Tibial artery (tissue), 4 donors: ENCODE results near the gene COMMD9.

Experiments used
- DNase-seq, 2 donors: peaks; one replicate each; pipeline ENCODE4 v3.0.0-alpha.2; 2019
- H3K27ac ChIP-seq, 2 donors: fragments of 200-600 bp; sonication (generic) in 1 of 2; 1 replicate in 1 of 2; 2 replicates in 1 of 2; pipeline ENCODE4 v1.5.1; 2018 to 2019; ENCODE audit warnings: mild to moderate bottlenecking in 1 of 2
- H3K27me3 ChIP-seq, 2 donors: fragments of 200-600 bp; sonication (generic) in 1 of 2; one replicate each; pipeline versions ENCODE4 v1.5.1 to v1.6.0; 2016 to 2019
- H3K36me3 ChIP-seq, 3 donors: fragments of 200-600 bp; sonication (generic) in 2 of 3; one replicate each; pipeline ENCODE4 v1.5.1; 2016 to 2019; ENCODE audit warnings: mild to moderate bottlenecking in 2 of 3
- H3K4me1 ChIP-seq, 4 donors: fragments of 200-600 bp; sonication (generic) in 2 of 4; 1 replicate in 3 of 4; 2 replicates in 1 of 4; pipeline ENCODE4 v1.5.1; 2016 to 2019
- H3K4me3 ChIP-seq, 2 donors: fragments of 200-600 bp; sonication (generic) in 1 of 2; 1 replicate in 1 of 2; 2 replicates in 1 of 2; pipeline ENCODE4 v1.5.1; 2018 to 2019; ENCODE audit warnings: mild to moderate bottlenecking in 2 of 2
- H3K9me3 ChIP-seq, 3 donors: fragments of 200-600 bp; sonication (generic) in 1 of 3; one replicate each; pipeline ENCODE4 v1.5.1; 2016 to 2019
- intact Hi-C: fragments of 100-400 bp; cut with DNase I; formaldehyde crosslinking; loops from one replicate; pipeline ENCODE4 v1.15.0; 2023; ENCODE audit warnings: low total_unique reads
- TF ChIP-seq, protein P1 (sequence below), 2 experiments: fragments of 200-600 bp in 1 of 2; fragments of 450-650 bp in 1 of 2; IDR thresholded peaks; one replicate each; pipeline ENCODE4 v1.5.1; 2017 to 2019; ENCODE audit warnings: antibody characterized with exemption in 2 of 2, mild to moderate bottlenecking in 1 of 2, moderate library complexity in 1 of 2

COMMD9 gene

DNA sequence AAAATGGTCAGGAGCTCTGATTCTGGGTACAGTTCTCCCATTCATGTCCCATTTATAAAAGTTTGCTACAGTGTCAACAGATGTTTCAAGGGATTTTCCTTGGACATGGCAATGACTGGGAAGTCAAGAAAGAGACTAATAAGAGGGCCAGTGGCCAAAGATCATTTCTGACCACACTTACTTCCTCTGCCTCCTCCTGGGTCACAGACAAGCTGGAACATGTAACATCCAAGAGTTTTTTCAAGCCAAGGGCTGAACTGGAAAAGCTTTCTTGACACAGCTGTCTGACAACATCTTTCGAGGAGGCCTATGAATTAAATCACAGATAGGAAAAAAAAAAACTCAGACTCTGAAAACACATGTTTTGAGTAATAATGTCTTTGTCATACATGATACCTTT lies 8.7 kb downstream of the COMMD9 start:
- Histone ChIP-seq H3K27ac (no peak overlapping the region), H3K36me3 (peaks cover 21 to 48% (median 30%) of the 10 kb centered on the region in 3 donors), H3K27me3 (no peaks in the 10 kb centered on the region), H3K9me3 (no peaks in the 10 kb centered on the region), H3K4me3 (no peak overlapping the region), H3K4me1 (no peaks in the 10 kb centered on the region)
- intact Hi-C loops, result no loop called here
- no peak for DNase-seq
- TF ChIP-seq, protein P1, sequence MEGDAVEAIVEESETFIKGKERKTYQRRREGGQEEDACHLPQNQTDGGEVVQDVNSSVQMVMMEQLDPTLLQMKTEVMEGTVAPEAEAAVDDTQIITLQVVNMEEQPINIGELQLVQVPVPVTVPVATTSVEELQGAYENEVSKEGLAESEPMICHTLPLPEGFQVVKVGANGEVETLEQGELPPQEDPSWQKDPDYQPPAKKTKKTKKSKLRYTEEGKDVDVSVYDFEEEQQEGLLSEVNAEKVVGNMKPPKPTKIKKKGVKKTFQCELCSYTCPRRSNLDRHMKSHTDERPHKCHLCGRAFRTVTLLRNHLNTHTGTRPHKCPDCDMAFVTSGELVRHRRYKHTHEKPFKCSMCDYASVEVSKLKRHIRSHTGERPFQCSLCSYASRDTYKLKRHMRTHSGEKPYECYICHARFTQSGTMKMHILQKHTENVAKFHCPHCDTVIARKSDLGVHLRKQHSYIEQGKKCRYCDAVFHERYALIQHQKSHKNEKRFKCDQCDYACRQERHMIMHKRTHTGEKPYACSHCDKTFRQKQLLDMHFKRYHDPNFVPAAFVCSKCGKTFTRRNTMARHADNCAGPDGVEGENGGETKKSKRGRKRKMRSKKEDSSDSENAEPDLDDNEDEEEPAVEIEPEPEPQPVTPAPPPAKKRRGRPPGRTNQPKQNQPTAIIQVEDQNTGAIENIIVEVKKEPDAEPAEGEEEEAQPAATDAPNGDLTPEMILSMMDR (IDR thresholded peaks at IDR 0.05), result no peak

DNA sequence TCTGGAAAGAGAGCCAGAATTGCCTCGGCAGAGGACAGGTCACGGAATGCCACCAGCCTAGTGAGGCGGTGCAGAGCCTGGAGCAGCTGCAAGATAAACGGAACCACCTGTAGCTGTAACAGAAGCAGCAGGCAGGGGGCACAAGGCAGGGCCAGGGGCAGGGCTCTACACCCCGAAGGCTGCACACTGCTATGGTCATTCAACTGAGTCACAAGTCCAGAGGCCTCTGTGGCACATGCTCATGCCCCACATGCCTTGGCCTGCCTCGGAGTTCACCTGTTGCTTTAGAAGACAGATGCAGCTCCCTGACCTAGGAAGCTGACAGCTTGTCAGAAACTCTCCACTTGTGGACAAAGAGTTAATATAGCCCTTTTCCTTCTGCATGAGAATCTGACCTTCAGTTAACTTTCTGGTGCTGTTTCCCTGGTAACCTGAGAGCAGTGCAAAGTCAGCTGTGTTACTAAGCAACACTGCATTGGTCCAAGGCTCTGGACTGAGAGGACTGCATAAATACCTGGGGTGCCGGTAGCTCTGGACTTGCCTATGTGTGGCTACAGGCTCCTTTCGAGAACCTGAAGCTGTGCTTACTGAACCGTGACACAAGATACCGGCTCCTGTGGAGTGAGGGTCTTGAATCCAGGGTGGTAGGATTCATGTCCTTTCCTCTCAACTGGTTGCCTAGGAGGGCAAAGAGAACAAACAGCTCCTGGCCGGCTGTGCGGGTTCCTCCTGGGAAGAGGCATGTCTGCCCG lies 10.5 kb downstream of the COMMD9 start:
- Histone ChIP-seq H3K9me3 (no peaks in the 10 kb centered on the region), H3K36me3 (peaks cover 38 to 65% (median 44%) of the 10 kb centered on the region in 3 donors), H3K4me3 (no peak overlapping the region), H3K27ac (no peak overlapping the region), H3K4me1 (no peaks in the 10 kb centered on the region), H3K27me3 (no peaks in the 10 kb centered on the region)
- no peak for DNase-seq
- intact Hi-C loops, result no loop called here
- TF ChIP-seq, protein P1 (IDR thresholded peaks at IDR 0.05), result no peak

DNA sequence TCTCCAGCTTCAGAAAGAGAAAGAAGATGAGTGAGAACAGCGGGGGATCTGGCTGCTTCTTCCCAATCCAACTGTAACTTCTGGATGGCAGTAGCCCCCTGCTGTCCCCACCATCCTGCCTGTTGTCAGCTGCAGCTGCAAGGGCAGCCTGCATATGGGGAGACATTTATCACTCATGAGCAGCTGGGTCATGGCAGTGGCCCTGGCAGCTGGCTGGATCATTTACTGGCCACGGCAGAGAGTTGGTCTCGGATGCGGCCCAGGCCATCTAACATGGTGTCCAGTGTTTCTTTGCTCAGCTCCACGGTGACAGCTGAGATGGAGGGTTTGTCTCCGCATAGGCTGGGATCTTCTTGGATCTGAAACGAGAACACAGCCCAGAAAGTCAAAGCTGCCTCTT lies 14.8 kb downstream of the COMMD9 start:
- peaks cover 55 to 96% (median 75%) of the 10 kb centered on the region in 3 donors for H3K36me3 ChIP-seq
- no peak overlapping the region for H3K4me3 ChIP-seq
- intact Hi-C loops, result no loop called here
- H3K9me3 ChIP-seq, result no peaks in the 10 kb centered on the region
- TF ChIP-seq, protein P1 (IDR thresholded peaks at IDR 0.05), result no peak
- no peaks in the 10 kb centered on the region for H3K27me3 ChIP-seq
- no peaks in the 10 kb centered on the region for H3K4me1 ChIP-seq
- DNase-seq, result no peak
- H3K27ac ChIP-seq, result no peak overlapping the region

DNA sequence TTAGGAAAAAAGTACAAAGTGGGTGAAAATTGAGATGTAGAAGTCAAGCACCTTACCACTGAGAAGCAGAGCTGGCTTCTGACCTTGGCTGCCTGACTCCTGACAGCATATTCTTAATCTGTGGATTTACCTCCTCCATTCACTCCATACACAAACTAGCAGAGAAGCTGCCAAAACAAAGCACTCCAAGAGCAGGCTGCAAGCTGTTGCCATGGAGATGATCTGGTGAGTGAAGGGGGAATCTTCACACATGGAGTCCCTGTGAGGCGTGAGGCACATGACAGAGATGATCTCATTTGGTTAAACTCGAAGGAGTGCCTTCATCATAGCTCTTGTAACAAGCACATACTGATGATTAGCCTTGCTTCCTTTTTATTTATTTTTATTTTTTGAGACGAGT lies 16.1 kb downstream of the COMMD9 start:
- H3K36me3 ChIP-seq, result peaks cover 44 to 85% (median 65%) of the 10 kb centered on the region in 3 donors
- H3K4me3 ChIP-seq, result no peak overlapping the region
- no peaks in the 10 kb centered on the region for H3K27me3 ChIP-seq
- no peaks in the 10 kb centered on the region for H3K9me3 ChIP-seq
- intact Hi-C loops, result no loop called here
- TF ChIP-seq, protein P1 (IDR thresholded peaks at IDR 0.05), result no peak
- no peak for DNase-seq
- no peak overlapping the region for H3K27ac ChIP-seq
- no peaks in the 10 kb centered on the region for H3K4me1 ChIP-seq

DNA sequence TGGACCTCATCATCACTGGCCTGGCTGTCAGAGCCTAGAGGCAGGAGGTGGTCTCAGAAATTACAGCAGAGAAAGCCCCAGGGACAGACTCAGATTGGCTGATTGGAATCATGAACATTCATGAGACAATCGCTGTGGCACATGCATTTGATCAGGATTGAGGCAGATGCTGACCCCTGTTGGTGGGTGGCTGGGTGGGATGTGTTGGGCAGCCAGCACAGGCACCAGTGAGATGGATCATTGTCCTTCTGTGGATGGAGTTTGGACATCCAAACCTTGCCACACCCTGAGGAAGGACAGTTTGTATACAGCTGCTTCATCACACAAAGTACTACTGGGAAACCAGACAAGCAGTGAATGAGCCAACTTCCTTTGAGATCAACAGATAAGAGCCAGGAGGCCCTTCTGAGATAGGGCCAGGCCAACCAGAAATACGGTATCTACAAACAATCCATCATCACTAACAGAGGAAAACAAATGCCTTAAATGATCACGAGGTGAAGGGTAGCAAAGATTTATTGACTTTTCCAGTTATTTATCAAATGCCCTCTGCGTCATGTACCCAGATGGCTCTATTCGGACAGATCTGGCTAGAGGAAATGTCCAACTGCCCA lies 17.3 kb downstream of the COMMD9 start:
- TF ChIP-seq, protein P1 (IDR thresholded peaks at IDR 0.05), result no peak
- Histone ChIP-seq H3K36me3 (peaks cover 44 to 74% (median 59%) of the 10 kb centered on the region in 3 donors), H3K4me1 (no peaks in the 10 kb centered on the region), H3K27me3 (no peaks in the 10 kb centered on the region), H3K27ac (no peak overlapping the region), H3K4me3 (no peak overlapping the region), H3K9me3 (no peaks in the 10 kb centered on the region)
- intact Hi-C loops, result no loop called here
- no peak for DNase-seq
